Activated naive CD8-positive, alpha-beta T cell treated with anti-CD3 and anti-CD28 coated beads, Interleukin-2, amount 10 ng/mL, durations not matched to agents 7 days and 5 days (primary cell): ENCODE measurements around the gene GNAI2. TPM values are rescaled to one million over a fixed set of nuclear protein-coding genes. Genes with fewer than 3 reads are reported as not detected.

Experiments
- microRNA-seq: library from miRNA; unstranded; fragments of <30 nt; microRNA quantifications from one replicate; pipeline ENCODE4 v1.2.0, GENCODE V29; 2022
- total RNA-seq, 2 experiments: library from RNA; stranded (reverse); gene quantifications; one replicate each; pipeline ENCODE4 v1.2.3, GENCODE V29; 2021

GNAI2 gene
- total RNA-seq, 2 experiments from 2014 or later = 435 to 448 TPM

Small RNA genes within 50 kb of the gene (microRNA-seq; reads per million reads assigned to microRNA genes)
- gene MIR5787 = not detected

Other genes with a start within 250 kb of the GNAI2 start
- 100 to 1,000 TPM; 256 to 257 TPM for gene RBM5, start 147.3 kb upstream of the GNAI2 start, total RNA-seq
- gene SEMA3F, start 80.9 kb upstream of the GNAI2 start, total RNA-seq = under 1 TPM in 1 of 2 experiments, not detected in 1; 0.09 TPM
- not detected for gene GNAT1, start 44.6 kb upstream of the GNAI2 start, total RNA-seq
- gene SLC38A3, start 30.9 kb upstream of the GNAI2 start, total RNA-seq = not detected
- gene SEMA3B, start 32.9 kb downstream of the GNAI2 start, total RNA-seq = 1 to 10 TPM in 1 of 2 experiments, under 1 TPM in 1; 0.36 to 1.0 TPM
- not detected for gene LSMEM2, start 42.9 kb downstream of the GNAI2 start, total RNA-seq
- 10 to 100 TPM; 50.0 to 59.0 TPM for gene IFRD2, start 56.2 kb downstream of the GNAI2 start, total RNA-seq
- 1 to 10 TPM; 5.9 to 7.0 TPM for gene HYAL3, start 63.2 kb downstream of the GNAI2 start, total RNA-seq
- 10 to 100 TPM; 34.3 to 37.7 TPM for gene NAA80, start 63.2 kb downstream of the GNAI2 start, total RNA-seq
- under 1 TPM; 0.25 to 0.28 TPM for gene HYAL1, start 67.4 kb downstream of the GNAI2 start, total RNA-seq
- 1 to 10 TPM; 4.9 to 5.1 TPM for gene HYAL2, start 86.5 kb downstream of the GNAI2 start, total RNA-seq
- 10 to 100 TPM; 20.2 to 20.8 TPM for gene TUSC2, start 92.0 kb downstream of the GNAI2 start, total RNA-seq
- 100 to 1,000 TPM; 183 to 188 TPM for gene RASSF1, start 104.6 kb downstream of the GNAI2 start, total RNA-seq
- 1 to 10 TPM; 2.2 to 2.7 TPM for gene ZMYND10, start 109.5 kb downstream of the GNAI2 start, total RNA-seq
- 10 to 100 TPM; 55.8 to 58.2 TPM for gene NPRL2, start 114.6 kb downstream of the GNAI2 start, total RNA-seq
- 10 to 100 TPM; 35.0 to 38.9 TPM for gene CYB561D2, start 114.7 kb downstream of the GNAI2 start, total RNA-seq
- 10 to 100 TPM; 23.4 to 24.4 TPM for gene TMEM115, start 123.3 kb downstream of the GNAI2 start, total RNA-seq